ENCODE measurements around the gene EP400. TPM values are rescaled to one million over a fixed set of nuclear protein-coding genes. Genes with fewer than 3 reads are reported as not detected.

The EP400 gene
- polyA plus RNA-seq, 1 donor (not counting 4 experiments of a cell fraction or from before 2014, with no cell fraction given), result 4.1 TPM

DNA sequence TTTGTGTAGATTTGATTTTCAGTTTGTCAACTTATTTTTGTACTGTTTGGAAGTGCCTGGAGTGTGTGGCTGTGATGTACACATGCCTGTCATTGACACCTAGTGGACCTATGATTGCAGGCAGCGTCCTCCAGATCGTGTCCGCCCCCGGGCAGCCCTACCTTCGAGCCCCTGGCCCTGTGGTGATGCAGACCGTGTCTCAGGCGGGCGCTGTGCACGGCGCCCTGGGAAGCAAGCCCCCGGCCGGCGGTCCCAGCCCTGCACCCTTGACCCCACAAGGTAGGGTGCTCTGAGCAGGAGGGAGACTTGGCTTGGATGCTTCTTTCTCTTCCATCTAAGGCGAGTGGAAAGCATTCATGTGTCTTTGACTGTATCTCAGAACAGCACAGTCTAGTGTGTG is 75.8 kb downstream of the EP400 start:
- Histone ChIP-seq H3K4me1 (ENCODE audit: control insufficient read depth, extremely low read depth, insufficient read depth, low read length) (no peaks in the 10 kb centered on the region), H3K79me2 (ENCODE audit: control insufficient read depth, insufficient read depth, low read length) (no peaks in the 10 kb centered on the region), H3K27me3 (ENCODE audit: control insufficient read depth, extremely low read depth, insufficient read depth, low read length) (no peaks in the 10 kb centered on the region), H3K4me2 (ENCODE audit: control insufficient read depth, extremely low read depth, insufficient read depth, low read depth, low read length) (no peak overlapping the region), H2AFZ (ENCODE audit: control insufficient read depth, low read length) (no peak overlapping the region), H3K27ac (ENCODE audit: control insufficient read depth, insufficient read depth, low read length) (no peak overlapping the region), H4K20me1 (ENCODE audit: control insufficient read depth, extremely low read depth, insufficient read depth, low read length) (no peaks in the 10 kb centered on the region), H3K9me3 (ENCODE audit: control insufficient read depth, low read depth, low read length) (no peaks in the 10 kb centered on the region), H3K9me1 (ENCODE audit: control insufficient read depth, extremely low read depth, insufficient read depth, low read length) (no peaks in the 10 kb centered on the region), H3K4me3 (ENCODE audit: control insufficient read depth in 2 of 3, extremely low read depth in 1 of 3, insufficient read depth in 2 of 3, low read depth in 1 of 3, low read length in 3 of 3) (no peak overlapping the region), H3K9ac (ENCODE audit: control insufficient read depth, extremely low read depth, insufficient read depth, low read length) (no peak overlapping the region), H3K36me3 (ENCODE audit: control insufficient read depth in 2 of 2, extremely low read depth in 1 of 2, insufficient read depth in 2 of 2, low read length in 2 of 2) (peaks cover 22 to 29% of the 10 kb centered on the region in 2 experiments)
- DNase-seq (ENCODE audit: low read depth, low spot score), result no peak
- no peak for FAIRE-seq
- TF ChIP-seq, protein P1, sequence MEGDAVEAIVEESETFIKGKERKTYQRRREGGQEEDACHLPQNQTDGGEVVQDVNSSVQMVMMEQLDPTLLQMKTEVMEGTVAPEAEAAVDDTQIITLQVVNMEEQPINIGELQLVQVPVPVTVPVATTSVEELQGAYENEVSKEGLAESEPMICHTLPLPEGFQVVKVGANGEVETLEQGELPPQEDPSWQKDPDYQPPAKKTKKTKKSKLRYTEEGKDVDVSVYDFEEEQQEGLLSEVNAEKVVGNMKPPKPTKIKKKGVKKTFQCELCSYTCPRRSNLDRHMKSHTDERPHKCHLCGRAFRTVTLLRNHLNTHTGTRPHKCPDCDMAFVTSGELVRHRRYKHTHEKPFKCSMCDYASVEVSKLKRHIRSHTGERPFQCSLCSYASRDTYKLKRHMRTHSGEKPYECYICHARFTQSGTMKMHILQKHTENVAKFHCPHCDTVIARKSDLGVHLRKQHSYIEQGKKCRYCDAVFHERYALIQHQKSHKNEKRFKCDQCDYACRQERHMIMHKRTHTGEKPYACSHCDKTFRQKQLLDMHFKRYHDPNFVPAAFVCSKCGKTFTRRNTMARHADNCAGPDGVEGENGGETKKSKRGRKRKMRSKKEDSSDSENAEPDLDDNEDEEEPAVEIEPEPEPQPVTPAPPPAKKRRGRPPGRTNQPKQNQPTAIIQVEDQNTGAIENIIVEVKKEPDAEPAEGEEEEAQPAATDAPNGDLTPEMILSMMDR (optimal IDR thresholded peaks at IDR 0.05 in 1 of 3, IDR thresholded peaks at IDR 0.05 in 1 of 3, conservative IDR thresholded peaks at IDR 0.05 in 1 of 3; ENCODE audit: extremely low read depth in 1 of 3, insufficient read depth in 2 of 3, low read length in 3 of 3), result no peak
- no peak for TF ChIP-seq EZH2 (IDR thresholded peaks at IDR 0.05; ENCODE audit: low read length)
- dilution Hi-C loops (cut with MboI; ENCODE audit: extremely low pct_ligation_motif_present, low sequenced_read_pairs), result no loop called here

DNA sequence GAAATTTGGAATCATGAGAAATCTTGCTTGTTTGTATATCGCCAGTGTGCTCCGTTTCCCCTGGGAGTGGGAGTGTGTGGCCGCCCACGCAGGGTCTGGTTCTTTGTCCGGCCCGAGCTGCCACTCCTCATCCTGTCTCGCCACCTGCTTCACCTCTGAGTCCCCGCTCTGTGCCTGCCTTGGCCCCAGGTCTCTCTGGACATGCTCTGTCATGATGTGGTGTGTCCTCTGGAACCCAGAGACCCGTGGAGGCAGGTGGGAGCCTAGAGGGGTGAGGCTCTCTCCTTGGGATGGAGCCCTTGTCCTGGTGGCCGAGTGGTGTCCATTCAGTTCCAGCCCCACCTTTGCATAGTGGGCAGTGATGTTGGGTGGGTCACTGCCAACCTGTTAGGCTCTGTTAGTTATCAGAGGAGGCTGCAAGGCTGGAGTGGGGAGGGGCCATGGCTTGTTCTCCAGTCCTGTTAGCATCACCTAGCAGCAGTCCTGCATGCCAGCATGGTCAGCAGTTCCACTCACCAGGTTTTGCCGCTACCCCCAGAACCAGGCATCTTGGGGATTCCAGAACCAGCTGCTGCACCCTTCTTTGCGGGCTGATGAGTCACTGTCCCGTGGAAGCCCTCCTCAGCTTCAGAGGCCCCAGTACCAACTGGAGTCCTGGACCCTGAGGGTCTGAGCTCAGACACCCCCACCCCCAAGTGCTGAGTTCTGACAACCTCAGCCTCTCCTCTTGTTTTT is 76.5 kb downstream of the EP400 start:
- Histone ChIP-seq H3K9me3 (ENCODE audit: control insufficient read depth, low read depth, low read length) (no peaks in the 10 kb centered on the region), H3K27me3 (ENCODE audit: control insufficient read depth, extremely low read depth, insufficient read depth, low read length) (no peaks in the 10 kb centered on the region), H4K20me1 (ENCODE audit: control insufficient read depth, extremely low read depth, insufficient read depth, low read length) (no peaks in the 10 kb centered on the region), H3K36me3 (ENCODE audit: control insufficient read depth in 2 of 2, extremely low read depth in 1 of 2, insufficient read depth in 2 of 2, low read length in 2 of 2) (peaks cover 22 to 32% of the 10 kb centered on the region in 2 experiments), H3K79me2 (ENCODE audit: control insufficient read depth, insufficient read depth, low read length) (no peaks in the 10 kb centered on the region), H3K4me2 (ENCODE audit: control insufficient read depth, extremely low read depth, insufficient read depth, low read depth, low read length) (no peak overlapping the region), H3K4me3 (ENCODE audit: control insufficient read depth in 2 of 3, extremely low read depth in 1 of 3, insufficient read depth in 2 of 3, low read depth in 1 of 3, low read length in 3 of 3) (no peak overlapping the region), H2AFZ (ENCODE audit: control insufficient read depth, low read length) (no peak overlapping the region), H3K9me1 (ENCODE audit: control insufficient read depth, extremely low read depth, insufficient read depth, low read length) (no peaks in the 10 kb centered on the region), H3K9ac (ENCODE audit: control insufficient read depth, extremely low read depth, insufficient read depth, low read length) (no peak overlapping the region), H3K4me1 (ENCODE audit: control insufficient read depth, extremely low read depth, insufficient read depth, low read length) (no peaks in the 10 kb centered on the region), H3K27ac (ENCODE audit: control insufficient read depth, insufficient read depth, low read length) (no peak overlapping the region)
- DNase-seq (ENCODE audit: low read depth, low spot score), result no peak
- dilution Hi-C loops (cut with MboI; ENCODE audit: extremely low pct_ligation_motif_present, low sequenced_read_pairs), result no loop called here
- FAIRE-seq, result no peak
- no peak for TF ChIP-seq EZH2 (IDR thresholded peaks at IDR 0.05; ENCODE audit: low read length)
- TF ChIP-seq, protein P1 (optimal IDR thresholded peaks at IDR 0.05 in 1 of 3, IDR thresholded peaks at IDR 0.05 in 1 of 3, conservative IDR thresholded peaks at IDR 0.05 in 1 of 3; ENCODE audit: extremely low read depth in 1 of 3, insufficient read depth in 2 of 3, low read length in 3 of 3), result no peak
